GM21825 (cell line): Measurements from ENCODE around the gene PDZD11.
"Not testable (repeated sequence)": the region's sequence is repeated elsewhere in the genome, so short reads cannot be mapped to it uniquely, and the experiment has no call there.

Experiments used
- ATAC-seq: cut with Tn5 transposase; IDR thresholded peaks from one replicate; pipeline ENCODE4 v1.9.1; 2021; ENCODE audit warnings: mild to moderate bottlenecking, moderate library complexity; ENCODE audit not compliant: unreplicated experiment

PDZD11 gene

DNA sequence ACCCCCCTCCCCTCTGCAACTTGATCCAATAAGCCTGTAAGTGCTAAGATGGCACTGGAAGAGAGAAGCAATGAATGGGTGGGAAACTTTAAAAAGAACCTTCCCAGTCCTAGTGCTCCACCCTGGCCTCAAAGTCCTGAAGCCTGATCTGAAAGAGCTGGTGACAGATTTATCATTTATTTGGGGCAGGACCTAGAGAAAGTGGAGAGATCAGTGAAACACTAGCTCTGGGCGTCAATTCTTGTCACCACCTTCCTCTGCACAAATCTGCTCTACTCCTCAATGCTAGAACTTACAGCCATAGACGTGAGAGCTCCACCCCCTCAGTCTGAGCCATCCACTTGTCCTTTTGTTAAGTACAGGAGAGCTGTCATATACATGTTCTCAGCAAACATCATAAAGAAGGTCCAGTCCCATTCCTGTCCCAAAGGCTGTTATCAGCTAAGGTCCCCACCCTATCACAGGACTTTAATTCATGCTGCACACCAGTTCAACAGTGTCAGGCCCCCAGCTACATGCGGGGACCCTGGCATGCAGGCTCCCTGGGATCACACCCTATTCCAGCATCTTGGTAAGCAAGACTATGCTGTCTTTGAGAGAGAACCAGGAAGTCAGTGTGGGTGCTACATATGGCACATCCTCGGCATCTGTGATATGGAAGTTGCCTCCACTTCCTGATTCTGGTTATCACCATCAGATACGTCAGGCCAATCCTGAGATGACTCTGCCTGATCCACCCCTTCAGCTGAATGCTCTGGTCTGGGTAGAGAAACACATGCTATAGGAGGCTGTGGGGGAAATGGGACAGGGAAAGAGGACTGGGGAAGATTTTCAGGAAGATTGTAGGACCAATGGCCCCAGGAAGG is 32.1 kb downstream of the PDZD11 start:
- ATAC-seq = no peak

DNA sequence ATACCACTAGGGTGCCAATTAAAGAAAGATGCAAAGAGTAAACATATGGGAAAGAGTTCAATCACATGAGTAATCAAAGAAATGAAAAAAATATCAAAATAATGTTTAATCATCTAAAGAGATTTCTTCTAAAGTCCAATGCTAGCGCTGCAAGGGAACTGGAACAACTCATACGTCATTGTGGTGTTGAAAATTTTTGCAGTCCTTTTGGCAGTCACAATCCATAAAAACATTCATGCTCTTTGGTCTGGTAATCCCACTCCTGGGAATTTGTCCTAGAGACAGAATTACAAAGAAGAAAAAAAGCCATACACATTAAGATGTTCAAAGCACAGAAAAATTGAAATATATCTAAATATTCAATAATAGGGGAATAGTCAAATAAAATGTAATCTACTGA is 34.3 kb downstream of the PDZD11 start:
- ATAC-seq = no peak

DNA sequence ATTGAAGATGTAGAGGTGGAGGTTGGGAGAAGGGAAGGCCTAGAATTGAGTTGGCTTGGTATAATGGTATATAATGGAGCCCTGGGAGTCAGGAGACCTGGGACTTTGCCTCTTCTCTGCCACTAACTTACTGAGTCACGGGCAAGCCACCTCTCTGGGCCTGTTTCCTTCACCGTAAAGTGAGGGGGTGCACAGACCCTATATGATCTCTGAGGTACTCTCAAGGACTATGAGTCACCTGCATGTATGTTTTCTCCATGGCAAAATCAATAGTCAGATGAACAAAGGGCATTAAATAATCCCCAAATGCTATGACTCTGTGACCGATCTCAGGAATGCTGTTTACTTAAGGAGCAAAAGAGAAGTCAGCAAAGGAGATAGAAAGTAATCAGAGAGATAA is 34.8 kb downstream of the PDZD11 start:
- no peak for ATAC-seq

DNA sequence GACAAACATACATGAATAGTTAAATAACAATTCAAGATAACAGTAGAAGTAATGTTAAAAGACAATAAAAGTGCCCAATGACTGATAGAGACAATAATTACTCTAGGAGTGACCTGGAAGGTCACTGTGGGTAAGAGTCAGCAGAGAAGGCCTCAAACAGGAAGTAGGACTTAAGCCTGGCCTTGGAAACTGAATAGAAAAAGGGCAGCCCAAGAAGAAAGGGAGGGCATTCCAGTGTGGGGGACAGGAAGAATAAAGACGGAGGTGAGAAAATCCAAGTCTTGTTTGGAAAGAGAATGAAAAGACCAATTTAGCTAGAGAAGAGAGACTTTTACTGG is 35.7 kb downstream of the PDZD11 start:
- ATAC-seq = no peak

DNA sequence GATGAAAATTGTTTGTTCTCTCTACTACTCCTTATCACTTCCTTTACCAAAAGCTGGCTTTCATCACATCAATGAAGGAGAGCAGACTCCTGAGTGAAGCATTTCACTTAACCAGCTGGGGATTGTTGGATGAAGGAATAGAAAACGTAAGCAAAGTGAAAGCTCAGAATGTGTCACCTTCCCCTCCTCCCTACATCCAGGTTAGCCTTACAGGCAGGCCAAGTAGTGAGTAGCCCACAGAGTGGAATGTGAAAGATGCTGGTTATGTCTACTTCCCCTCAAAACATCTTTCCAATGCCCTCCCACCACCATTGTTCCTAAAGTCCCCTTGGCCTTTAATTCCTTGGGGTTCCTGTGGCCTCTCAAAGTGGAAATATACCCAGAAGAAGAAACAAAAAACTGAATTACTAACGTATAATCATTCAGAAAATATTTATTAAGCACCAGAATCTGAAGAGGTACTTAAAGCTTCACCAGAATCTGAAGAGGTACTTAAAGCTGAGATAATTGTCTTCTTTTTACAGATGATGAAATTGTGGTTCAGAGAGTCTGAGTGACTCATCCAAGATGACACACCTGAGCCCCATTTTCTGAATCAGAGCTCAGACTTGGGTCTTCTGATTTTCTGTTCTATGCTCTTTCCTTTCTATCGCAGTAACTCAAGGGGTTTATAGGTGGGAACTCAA is 36.2 kb downstream of the PDZD11 start:
- ATAC-seq = no peak

DNA sequence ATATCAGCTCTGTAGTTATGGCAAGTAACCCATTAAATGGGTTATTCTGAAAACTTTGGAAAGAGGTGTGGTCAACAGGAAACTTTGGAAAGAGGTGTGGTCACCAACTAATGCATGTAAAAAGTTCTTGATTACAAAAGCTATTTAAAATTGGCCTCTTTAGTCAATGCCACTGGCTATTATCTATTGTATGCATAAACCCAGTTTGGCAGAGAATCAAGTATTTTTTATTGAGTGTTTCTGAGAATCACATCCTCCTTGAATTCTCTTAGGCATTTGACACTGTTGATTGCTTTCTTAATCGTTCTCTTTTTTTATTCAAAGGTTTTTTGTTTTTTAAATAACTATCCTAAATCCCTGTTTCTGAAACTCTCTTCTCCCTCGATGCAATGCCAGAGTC is 37.2 kb downstream of the PDZD11 start:
- ATAC-seq = no peak

DNA sequence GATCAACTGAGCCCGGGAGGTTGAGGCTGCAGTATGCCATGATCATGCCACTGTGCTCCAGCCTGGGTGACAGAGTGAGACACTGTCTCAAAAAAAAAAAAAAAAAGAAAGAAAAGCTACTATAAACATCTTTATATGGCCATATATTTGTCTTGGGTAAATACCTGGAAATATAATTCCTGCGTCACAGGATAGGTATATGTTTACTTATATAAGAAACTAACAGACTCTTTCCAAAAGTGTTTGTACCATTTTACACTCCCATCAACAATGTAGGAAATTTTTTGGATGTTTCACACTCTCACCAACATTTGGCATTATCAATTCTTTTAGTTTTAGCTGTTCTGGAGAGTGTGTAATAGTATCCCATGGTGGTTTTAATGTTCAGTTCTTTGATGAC is 42.5 kb downstream of the PDZD11 start:
- no peak for ATAC-seq

DNA sequence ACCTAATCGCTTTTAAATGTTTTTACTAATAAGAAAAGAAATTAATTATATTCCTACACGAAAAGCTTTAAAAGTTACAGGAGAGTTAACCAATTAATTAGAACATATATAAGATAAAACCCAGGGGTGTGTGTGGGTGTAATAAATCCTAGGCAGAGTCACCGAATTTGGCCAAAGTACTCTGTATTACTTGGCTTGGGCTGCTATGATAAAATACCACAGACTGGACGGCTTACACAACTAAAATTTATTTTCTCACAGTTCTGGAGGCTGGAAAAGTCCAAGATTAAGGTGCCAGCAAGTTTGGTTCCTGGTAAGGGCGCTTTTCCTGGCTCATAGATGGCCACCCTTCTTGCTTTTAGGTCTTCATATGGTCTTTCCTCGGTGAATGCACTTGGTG is 44.8 kb downstream of the PDZD11 start:
- ATAC-seq = no peak

DNA sequence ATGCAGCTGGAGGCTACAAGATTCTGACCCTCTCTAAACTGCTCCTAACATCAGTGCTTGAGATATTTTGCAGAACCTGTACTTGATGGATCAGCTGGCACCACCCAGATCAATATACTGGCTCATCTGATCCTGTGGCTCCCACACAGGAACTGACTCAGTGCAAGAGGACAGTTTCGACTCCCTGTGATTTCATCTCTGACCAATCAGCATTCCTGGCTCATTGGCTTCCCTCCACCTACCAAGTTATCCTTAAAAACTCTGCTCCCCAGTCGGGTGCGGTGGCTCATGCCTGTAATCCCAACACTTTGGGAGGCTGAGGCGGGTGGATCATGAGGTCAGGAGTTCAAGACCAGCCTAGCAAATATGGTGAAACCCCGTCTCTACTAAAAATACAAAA is 46.1 kb downstream of the PDZD11 start:
- ATAC-seq = not testable (repeated sequence)

DNA sequence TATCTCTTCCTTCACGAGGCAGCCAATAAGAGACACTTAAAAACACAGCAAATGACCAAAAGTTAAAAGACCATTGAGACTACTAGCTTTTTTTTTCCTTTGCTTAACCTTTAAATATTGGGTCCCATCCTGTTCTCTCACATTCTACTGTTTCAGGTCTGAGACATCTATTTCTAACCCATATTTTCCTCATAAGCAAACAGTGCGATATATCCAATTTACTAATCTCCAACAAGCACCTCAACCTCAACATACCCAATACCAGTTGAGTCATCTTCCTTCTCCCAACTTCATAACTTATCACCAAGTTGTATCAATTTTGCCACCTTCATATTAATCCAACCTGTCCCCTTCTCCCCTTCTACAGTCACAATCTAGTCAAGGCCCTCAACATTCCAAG is 48.2 kb downstream of the PDZD11 start:
- no peak for ATAC-seq

DNA sequence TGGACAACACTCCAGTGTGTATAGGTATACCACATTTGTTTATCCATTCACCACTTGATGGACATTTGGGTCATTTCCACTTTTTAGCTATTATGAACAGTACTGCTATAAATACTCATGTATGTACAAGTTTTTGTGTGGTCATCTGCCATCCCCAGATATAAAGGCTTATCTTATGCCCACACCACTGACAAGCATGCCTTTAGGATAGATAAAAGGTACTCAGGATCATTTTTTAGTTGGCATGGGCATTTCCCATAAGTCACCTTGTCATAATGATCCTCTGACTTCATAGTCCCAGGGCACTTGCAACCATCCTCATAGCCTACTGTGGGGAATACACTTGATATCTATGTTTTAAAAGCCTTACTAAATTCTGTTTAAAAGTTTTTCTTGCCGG is 49.0 kb downstream of the PDZD11 start:
- ATAC-seq = no peak
